Measurements from ENCODE around the gene RGS5.
"Not testable (repeated sequence)": the region's sequence is repeated elsewhere in the genome, so short reads cannot be mapped to it uniquely, and the experiment has no call there.

The RGS5 gene, protein sequence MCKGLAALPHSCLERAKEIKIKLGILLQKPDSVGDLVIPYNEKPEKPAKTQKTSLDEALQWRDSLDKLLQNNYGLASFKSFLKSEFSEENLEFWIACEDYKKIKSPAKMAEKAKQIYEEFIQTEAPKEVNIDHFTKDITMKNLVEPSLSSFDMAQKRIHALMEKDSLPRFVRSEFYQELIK

DNA sequence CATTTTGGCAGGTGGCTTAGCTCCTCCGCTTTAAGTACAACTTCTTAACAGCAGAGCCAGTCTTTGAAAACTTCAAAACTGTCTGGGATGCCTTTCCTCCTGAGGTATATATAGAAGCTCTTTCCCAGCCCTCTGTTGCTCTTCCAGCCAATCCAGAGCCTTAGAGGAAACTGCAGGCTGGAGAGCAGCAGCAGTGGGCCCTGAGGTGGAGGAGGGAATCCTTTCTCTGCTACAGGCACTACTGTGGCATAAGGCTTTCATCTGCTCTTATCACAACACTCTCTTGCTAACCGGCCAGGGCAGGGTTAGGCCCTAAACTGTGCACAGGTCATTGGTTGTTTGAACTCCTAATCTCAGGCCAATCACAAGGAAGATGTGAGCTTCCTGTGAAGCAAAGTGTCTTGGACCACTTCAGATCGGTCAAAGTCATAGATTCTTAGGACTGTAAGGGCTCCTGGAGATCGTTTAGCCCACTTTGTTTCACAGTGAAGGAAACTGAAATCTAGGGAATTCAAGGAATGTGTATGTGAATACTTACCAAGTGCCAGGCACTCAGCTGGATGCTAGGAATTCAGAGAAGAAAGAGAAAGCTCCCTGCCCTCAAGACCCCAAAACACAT is at the start of gene RGS5:
TSS of gene RGS5 (minus strand) at position 84 of the 619 bp plus-strand sequence. CDS start at position 3, 81 bp downstream.
- no peak for DNase-seq

DNA sequence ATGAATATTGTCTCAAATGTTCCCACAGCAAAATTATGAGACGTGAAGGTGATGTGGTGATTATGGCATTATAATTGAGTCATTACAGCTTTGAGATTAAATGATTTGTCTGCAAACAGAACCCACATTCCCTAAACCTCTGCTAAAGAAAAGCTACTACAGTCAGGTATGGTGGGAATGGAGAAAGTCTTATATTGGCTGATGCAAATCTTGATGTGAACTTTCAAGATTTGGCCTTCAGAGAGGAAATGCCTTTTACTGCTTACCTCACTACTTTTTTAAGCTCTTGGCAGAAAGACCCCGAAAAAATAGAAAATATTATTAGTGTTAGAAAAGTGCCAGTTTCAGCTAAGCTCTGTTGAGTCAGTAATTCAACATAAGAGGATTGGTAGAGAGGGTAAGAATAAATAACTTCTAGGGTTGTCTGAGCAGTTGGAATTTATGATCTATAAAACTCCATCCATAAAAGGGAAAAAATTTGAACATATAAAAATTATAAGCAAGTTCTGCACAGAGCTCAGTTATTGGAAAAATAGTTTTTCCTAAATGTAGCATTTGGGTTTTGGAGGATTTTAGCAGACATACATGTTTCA is 47.8 kb upstream of the RGS5 start:
- no peak for DNase-seq

DNA sequence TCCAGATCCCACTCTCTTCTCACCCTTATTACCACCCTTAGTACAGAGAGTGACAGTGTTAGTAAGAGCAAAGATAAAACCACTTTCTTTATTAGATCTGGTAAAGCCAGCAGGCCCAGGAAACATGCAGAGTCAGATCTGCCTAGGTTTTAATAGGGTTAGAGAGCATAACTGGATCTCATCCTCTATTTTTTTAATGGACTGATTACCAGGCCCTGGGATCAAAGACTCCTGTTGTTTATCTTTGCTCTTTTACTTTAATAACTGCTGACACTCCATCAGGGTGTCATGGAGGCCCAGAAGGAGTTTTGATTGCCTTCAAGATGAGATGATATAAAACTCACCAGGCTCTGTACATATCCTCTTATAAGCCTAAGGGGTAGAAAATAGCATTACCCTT is 45.3 kb upstream of the RGS5 start:
- DNase-seq, result no peak

DNA sequence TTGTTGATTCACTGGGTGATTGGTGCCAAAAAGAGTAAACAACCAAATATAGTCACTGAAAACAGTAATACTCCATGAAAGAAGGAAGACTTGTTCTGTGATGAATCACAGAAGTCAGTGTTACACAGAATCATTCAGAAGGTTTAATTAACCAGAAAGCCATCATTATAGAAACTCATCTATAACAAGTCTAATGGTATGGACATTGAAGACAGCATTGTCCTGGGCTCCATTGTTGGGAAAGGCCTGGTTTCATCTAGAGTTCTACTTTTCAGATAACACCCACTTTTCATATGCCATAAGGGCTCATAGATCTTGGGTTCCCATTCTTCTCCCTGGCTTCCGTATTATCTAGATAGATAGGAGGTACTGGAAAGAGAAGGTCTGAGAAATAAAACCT is 41.9 kb upstream of the RGS5 start:
- DNase-seq, result not testable (repeated sequence)

DNA sequence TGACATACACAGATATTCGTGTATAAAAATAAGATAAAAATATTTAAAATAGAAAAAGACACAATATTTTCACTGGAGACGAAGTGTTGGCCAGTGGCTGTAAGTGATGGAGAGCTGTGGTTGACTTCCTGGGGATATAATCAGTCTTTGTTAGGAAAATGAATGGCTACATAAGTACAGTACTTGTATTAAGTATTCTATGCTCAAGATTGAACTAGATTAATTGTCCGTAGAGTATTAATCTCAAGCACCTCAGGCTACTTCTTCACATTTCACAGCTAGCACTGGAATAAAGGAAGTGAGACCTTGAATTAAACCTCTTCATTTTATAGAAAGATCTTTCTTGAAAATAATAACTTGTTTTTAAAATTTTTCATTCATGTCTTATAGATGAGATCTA is 39.0 kb upstream of the RGS5 start:
- no peak for DNase-seq

DNA sequence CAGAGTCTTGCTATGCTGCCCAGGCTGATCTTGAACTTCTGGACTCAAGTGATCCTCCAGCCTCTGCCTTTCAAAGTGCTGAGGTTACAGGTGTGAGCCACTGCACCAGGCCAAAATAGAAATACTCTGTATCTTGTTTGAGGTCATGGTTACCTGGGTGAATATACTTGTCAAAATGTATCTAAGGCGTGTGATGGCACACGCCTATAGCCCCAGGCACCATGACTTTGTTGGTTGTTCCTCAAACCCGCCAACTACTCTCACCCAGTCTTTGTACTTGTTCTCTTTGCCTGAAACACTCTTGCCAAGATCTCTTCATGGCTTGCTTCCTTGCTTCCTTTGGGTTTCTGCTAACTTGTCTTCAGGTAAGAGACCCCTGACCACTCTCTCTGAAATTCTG is 38.0 kb upstream of the RGS5 start:
- DNase-seq, result no peak

DNA sequence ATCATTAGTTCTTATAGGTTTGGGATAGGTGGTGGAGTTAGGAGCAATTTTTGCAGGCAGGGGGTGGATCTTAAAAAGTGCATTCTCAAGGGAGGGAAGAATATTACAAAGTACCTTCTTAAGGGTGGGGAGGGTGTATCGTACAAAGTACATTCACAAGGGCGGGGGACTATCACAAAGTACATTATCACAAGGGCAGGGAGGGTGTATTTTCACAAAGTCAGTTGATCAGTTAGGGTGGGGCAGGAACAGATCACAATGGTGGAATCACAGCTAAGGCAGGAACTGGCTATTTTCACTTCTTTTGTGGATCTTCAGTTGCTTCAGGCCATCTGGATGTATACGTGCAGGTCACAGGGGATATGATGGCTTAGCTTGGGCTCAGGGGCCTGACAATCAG is 30.9 kb upstream of the RGS5 start:
- not testable (repeated sequence) for DNase-seq

DNA sequence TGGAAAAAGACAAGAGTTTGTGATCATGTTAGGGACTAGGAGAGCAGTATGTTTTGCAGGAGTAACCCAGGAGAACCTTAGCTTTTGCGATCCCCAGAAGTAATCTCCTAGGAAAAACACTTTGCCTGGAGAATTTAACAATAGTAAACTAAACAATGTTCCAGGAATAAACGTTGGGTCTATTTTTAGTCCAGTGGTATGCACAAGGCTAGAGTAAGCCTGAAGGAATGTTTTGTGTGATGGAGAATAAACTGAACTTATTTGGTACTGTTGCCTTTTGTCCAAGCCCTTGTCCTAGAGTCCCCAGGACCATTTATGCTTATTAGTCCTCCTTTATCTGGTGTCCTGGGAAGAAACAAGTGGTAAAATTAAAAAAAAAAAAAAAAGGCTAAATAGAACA is 28.7 kb upstream of the RGS5 start:
- DNase-seq, result no peak

DNA sequence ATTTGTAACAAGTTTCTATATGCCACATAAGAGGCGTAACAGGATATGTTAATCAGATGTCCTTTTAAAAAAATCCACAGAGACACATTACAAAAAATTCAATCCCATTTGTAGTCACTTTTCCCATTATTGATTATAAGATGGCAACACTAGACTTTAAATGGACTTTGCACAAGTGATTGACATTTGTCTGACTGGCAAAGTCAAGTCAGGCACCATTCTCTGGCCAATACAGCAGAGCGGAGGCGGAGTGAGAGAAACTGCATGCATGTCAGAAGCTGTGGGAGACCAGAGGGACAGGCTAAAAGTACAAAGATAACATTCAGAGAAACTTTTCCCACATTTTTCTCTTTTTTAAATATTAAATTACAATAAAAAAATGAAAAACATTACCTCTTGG is 28.1 kb upstream of the RGS5 start:
- no peak for DNase-seq

DNA sequence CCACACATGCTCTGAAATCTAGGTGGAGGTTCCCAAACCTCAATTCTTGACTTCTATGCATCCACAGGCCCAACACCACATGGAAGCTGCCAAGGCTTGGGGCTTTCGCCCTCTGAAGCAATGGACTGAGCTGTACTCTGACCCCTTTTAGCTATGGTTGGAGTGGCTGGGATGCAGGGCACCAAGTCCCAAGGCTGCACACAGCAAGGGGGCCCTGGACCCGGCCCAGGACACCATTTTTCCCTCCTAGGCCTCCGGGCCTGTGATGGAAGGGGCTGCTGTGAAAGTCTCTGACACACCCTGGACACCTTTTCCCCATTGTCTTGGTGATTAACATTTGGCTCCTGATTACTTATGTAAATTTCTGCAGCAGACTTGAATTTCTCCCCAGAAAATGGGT is 25.6 kb upstream of the RGS5 start:
- DNase-seq, result not testable (repeated sequence)

DNA sequence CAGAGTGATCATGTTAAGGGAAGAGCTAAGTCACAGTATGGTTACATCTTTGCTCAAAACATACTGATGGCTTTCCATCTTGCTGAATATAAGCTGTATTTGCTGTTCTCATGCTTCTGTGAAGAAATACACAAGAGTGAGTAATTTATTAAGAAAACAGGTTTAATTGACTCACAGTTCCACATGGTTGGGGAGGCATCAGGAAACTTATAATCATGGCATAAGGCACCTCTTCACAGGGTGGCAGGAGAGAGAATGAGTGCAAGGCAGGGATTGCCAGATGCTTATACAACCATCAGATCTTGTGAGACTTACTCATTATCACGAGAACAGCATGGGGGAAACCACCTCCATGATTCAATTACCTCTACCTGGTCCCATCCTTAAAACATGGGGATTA is 24.4 kb upstream of the RGS5 start:
- DNase-seq, result no peak

DNA sequence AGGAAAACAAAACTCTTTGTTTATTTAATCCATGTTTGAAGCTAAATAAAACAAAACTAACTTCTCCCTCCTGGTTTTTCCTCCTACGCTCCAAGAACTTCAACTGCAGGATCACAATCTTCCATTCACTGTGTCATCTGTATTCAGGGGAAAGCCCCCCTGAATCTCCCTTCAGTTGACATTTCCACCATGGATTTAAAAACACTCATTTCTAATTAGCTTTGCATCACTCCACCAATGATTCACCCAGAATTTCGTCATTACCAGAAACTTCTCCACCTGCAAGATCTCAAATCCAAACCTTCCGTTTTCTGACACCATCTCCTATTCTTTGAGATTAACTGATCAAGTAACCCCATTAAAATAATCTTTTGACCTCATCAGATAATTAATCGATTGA is 10.9 kb upstream of the RGS5 start:
- no peak for DNase-seq

DNA sequence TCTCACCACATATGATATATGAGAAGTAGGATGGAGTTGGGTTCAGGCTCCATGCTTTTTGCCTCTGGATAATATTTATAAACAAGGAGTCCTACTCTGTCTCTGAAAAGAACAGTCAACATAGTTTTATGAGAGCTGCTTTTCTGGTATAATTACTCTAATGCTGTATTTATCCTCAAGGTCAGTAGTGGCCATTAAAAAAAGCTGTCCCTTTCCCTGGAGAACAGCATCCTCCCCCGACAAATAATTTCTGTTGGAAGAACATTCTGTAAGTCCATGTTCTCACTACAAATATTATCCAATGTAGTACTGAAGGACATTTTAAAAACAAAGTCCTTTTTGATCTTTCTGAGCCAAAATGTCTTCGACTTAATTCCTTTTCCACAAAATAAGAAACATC is 9.0 kb upstream of the RGS5 start:
- DNase-seq, result no peak

DNA sequence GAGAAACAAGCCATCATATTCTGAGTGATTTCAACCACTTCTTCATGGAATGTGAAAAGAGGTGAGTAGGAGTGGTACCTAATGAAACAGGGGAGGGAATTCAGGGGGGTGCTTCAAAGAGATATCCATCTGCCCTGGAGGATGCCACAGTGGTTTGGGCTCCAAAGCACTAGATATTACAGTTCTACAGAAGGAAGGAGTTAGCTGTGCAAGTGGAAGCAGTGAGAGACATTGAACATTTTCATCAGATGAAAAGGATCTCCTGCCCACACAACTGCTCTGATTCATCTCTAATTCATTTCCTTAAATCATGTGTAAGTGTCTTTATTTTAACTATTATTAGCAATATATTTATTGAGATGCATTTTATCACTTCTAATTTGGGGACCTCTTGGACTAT is 2.8 kb upstream of the RGS5 start:
- DNase-seq, result no peak

DNA sequence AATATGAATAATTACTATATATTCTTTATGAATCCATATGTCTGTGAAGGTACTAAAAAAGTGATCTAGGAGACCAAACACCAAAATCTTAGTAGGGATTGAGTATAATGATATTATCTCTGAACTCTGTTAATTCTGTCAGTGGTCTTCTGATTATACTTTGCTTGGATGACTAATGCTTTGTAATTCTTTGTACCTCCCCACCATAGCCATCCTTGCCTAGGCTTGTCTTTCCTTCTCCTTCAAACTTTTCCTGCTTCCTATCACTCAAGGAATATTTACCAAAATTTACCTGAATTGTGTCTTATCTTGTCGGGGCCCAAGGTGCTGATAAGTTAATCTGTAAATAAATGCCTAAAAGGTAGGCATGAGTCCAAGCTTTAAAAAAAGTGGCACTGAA is 845 bp upstream of the RGS5 start:
- DNase-seq, result no peak

DNA sequence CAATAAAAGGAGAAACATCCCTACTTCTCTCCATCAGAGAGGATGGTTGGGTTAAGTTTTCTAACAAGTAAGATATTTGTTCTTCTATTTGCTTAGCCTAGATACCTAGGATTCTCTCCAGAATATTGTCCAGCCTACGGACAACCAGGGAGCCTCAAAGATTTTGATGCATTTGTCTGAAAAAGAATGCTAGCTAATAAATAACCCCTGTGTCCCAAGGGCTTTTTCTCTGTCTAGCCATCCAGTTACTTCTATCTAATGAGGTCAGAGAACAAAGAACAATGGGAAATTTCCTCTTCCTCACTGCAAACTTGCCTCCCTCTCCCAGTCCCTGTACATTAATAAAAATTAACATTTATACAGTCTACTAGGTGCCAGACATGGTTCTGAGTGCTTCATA is 810 bp downstream of the RGS5 start:
- DNase-seq, result no peak

DNA sequence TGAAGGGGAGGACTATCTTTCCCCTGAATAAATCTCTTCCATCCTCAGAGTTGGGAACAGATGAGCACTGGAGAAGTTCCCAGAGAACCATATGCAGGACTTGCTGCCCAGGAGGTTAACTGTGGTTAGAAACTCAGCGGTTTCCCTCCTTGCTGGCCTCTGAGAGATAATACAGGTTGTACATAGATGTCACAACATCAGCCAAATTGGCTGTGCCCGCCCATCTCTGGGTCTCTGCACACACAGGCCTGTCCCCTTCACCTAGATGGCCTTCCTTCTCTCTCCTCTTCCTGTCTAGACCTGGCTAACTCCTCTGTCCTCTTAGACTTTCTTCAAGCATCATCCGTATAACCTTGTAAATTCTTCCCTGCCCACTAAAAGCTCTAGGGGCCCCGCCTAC is 5.7 kb downstream of the RGS5 start:
- no peak for DNase-seq

DNA sequence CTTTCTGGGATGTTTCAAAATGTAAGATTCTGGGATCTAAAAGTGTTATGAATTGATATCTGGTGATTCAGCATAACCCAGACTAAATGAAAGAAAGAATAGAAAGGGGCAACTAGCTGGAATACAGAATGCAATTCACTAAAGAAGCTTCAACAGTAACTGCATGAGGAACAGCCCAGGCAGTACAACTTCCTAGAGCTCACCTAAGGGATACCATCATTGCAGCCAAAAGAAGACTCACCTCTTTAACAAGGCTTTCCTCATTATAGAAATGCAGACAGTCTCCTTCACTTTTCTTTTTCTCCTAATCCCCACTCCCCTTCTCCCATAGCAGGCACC is 6.3 kb downstream of the RGS5 start:
- no peak for DNase-seq

DNA sequence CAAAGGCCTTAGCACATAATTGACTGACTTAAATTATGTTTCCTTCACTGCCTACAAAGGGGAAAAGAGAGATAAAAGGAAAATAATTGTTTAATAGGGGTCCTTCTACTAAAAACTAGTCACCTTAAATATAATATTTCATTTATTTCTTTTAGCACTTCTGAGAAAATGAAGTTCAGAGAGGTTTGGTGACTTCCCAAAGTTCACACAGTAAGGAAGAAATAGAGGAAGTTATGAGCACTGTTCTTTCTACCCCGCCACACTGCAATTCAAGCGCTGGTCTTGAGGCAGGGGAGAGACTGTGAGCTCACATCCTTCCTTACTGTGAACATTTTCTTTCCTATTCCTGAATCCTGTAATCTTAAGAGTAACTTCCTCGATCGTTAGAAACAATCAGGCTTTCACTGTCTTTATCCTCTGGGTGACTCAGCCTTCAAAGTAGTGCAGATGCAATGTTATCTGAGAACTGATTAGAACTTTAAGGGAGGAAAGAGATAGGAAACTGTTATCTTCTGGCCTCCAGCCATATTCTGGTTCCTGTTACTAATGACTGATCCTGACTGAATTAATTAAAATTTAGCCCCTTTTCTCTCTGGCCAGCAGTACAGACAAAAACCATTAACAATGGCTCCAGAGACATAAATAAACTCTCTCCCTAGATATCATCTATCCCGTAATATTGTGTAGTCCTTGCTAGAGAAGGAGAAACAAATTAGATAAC is 6.8 kb downstream of the RGS5 start:
- no peak for DNase-seq

DNA sequence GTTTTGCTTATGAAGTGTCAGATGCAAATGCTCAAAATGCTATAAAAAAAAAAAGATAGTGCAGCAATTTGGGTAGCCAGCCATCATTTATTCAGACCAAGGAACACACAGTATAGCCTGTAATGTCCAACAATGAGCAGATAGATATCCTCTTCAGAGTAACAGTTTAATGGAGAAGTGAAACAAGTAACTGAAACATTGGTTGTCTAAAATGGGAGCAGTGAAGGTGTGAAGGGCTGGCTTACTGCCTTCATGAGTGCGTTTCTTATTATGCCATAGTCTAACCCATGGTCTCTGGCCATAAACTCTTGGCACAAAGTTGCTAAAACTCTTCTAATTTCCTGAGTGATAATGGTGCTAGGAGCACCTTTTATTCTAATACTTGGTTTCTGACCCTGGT is 11.4 kb downstream of the RGS5 start:
- DNase-seq, result no peak

DNA sequence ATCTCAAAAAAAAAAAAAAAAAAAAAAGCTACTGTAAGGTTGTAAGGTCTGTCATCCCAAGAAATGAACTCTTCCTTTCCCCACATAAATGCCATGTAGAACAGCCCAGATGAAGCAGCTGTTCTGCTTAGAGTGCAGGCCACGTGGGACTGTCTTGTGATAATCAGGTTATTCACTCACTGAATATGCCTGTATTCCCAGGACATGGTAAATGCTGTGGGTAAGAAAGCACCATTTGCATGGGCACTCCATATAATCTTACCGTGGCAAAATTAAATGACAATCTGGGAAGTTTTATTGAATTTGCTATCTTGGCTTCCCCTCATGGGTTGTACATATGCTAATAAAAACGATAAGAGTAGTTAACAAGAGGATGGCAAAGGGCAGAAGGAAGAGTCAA is 13.8 kb downstream of the RGS5 start:
- DNase-seq, result no peak

DNA sequence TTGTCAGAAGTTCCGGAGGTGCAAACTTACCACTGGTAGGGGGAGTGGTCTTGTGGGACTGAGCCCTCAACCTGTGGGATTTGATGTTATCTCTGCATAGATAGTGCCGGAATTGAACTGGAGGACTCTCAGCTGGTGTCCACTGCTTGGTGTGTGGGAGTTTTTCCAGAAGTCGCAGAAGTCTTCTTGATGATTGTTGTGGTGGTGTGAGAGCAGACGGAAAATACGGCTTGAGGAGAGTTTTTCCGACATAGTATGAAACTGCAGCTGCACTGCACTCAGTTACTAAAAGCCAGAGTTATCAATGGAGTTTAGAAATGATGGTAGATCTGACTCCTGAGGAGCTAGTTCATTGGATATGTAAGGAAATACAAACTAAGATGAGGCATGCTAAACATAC is 14.9 kb downstream of the RGS5 start:
- DNase-seq, result no peak

DNA sequence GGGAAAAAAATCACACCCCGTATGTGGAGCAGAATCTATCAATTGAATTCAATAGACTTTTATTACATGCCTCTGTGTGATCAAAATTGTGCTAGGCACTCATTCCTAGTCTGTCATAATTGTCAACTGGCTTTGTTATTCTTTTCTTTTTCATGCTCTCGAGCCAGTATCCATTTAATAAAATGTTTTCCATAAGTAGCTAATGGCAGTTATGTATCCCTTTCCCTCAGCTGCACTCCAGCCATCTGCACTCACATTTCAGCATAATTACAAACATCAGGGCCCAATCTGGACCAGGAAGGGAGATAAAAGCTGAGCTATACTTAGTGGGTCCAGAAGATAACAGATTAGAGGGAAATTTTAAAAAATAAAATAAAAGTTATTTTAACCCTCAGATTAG is 15.9 kb downstream of the RGS5 start:
- no peak for DNase-seq

DNA sequence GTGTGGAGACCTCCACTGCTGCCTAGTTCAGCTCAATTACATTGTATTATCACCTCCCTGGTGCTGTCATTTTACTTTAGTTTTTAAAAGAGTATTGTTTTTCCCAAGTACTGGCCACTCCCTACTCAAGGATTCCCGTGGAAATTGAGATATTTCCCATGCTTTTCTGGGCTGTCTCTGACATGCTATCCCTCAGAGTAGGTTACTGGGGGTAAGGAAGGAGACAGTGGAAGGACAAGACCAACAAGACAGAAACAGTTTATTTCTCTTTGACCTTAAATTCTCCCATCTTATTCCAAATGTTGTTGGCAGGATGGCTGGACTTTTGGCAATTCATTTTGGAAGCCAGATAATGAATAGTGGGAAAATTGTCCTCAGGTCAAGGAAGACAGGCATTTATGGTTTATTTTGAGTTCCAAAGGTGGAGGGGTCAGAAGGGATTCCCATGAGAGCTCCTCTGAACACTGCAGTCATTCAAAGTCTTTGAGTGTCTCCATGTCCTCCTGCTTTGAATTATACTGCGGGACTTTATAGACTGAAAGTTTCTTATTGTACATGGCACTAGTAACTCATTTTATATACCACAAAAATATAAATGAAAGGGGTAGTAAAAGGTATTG is 20.3 kb downstream of the RGS5 start:
- DNase-seq, result no peak
